WTC11 (cell line): ENCODE results near the gene NRSN2. TPM values are rescaled to one million over a fixed set of nuclear protein-coding genes. Genes with fewer than 3 reads are reported as not detected.

ENCODE experiments used
- ATAC-seq: fragments of 200-7000 bp; cut with Tn5 transposase; 2 replicates; pipeline ENCODE4 v1.10.0; 2021; ENCODE audit warnings: mild to moderate bottlenecking, moderate library complexity
- CTCF ChIA-PET: fragments of 300-600 bp; sonication (Branson Sonifier 250); formaldehyde crosslinking; loops from one replicate; lab custom pipeline; 2021; ENCODE audit warnings: antibody characterized with exemption; lab: Charles Lee
- POLR2A ChIA-PET: fragments of 350-600 bp; sonication (Branson Sonifier 250); formaldehyde crosslinking; loops from one replicate; lab custom pipeline; 2021; ENCODE audit warnings: antibody characterized with exemption; lab: Charles Lee
- DNase-seq: peaks from one replicate; pipeline ENCODE4 v3.0.0; 2021; ENCODE audit warnings: low spot score
- H3K27ac Mint-ChIP-seq: 2 replicates; pipeline ENCODE4 v1.8.0; 2021; ENCODE audit warnings: mixed read lengths
- H3K27me3 Mint-ChIP-seq: 2 replicates; pipeline ENCODE4 v1.8.0; 2021; ENCODE audit warnings: low read depth, mild to moderate bottlenecking, moderate library complexity, mixed read lengths
- H3K36me3 Mint-ChIP-seq: 2 replicates; pipeline ENCODE4 v1.8.0; 2021; ENCODE audit warnings: mixed read lengths
- H3K4me1 Mint-ChIP-seq: 2 replicates; pipeline ENCODE4 v1.8.0; 2022; ENCODE audit warnings: mixed read lengths
- H3K4me3 Mint-ChIP-seq: 2 replicates; pipeline ENCODE4 v1.8.0; 2021; ENCODE audit warnings: mild to moderate bottlenecking, moderate library complexity, mixed read lengths
- H3K9me3 Mint-ChIP-seq: 2 replicates; pipeline ENCODE4 v1.8.0; 2021; ENCODE audit warnings: mixed read lengths
- ARID4B ChIP-seq: sonication (generic); formaldehyde crosslinking; IDR thresholded peaks from 2 replicates; pipeline ENCODE4 v1.8.0; 2023; ENCODE audit warnings: missing genetic modification reagents, mild to moderate bottlenecking, borderline replicate concordance
- ATF1 ChIP-seq: sonication (generic); formaldehyde crosslinking; IDR thresholded peaks from 2 replicates; pipeline ENCODE4 v1.8.1; 2023; ENCODE audit warnings: mild to moderate bottlenecking, moderate library complexity, missing genetic modification reagents
- ATF6 ChIP-seq: sonication (generic); formaldehyde crosslinking; IDR thresholded peaks from 2 replicates; pipeline ENCODE4 v1.8.1; 2023; ENCODE audit warnings: mild to moderate bottlenecking, missing genetic modification reagents
- CREM ChIP-seq: sonication (generic); formaldehyde crosslinking; IDR thresholded peaks from 2 replicates; pipeline ENCODE4 v1.8.1; 2022; ENCODE audit warnings: mild to moderate bottlenecking, missing genetic modification reagents, moderate library complexity
- ELF4 ChIP-seq: sonication (generic); formaldehyde crosslinking; IDR thresholded peaks from 2 replicates; pipeline ENCODE4 v1.8.1; 2022; ENCODE audit warnings: low read depth, mild to moderate bottlenecking, moderate library complexity, missing genetic modification reagents
- ETV6 ChIP-seq: sonication (generic); formaldehyde crosslinking; IDR thresholded peaks from 2 replicates; pipeline ENCODE4 v1.8.1; 2022; ENCODE audit warnings: mild to moderate bottlenecking, missing genetic modification reagents
- FOXK1 ChIP-seq: sonication (generic); formaldehyde crosslinking; IDR thresholded peaks from 2 replicates; pipeline ENCODE4 v1.8.0; 2022; ENCODE audit warnings: mild to moderate bottlenecking, moderate library complexity, missing genetic modification reagents
- FOXP4 ChIP-seq: sonication (generic); formaldehyde crosslinking; IDR thresholded peaks from 2 replicates; pipeline ENCODE4 v1.8.0; 2022; ENCODE audit warnings: mild to moderate bottlenecking, missing genetic modification reagents
- JUN ChIP-seq: sonication (generic); formaldehyde crosslinking; IDR thresholded peaks from 2 replicates; pipeline ENCODE4 v1.8.0; 2023; ENCODE audit warnings: mild to moderate bottlenecking, missing genetic modification reagents
- KAT7 ChIP-seq: sonication (generic); formaldehyde crosslinking; IDR thresholded peaks from 2 replicates; pipeline ENCODE4 v1.8.1; 2023; ENCODE audit warnings: missing genetic modification reagents, mild to moderate bottlenecking, borderline replicate concordance
- MLX ChIP-seq: sonication (generic); formaldehyde crosslinking; IDR thresholded peaks from 2 replicates; pipeline ENCODE4 v1.8.1; 2023; ENCODE audit warnings: mild to moderate bottlenecking, missing genetic modification reagents, moderate library complexity
- MYBL2 ChIP-seq: sonication (generic); formaldehyde crosslinking; IDR thresholded peaks from 2 replicates; pipeline ENCODE4 v1.8.1; 2023; ENCODE audit warnings: mild to moderate bottlenecking, moderate library complexity, missing genetic modification reagents
- NFE2L1 ChIP-seq: sonication (generic); formaldehyde crosslinking; IDR thresholded peaks from 2 replicates; pipeline ENCODE4 v1.8.1; 2023; ENCODE audit warnings: missing genetic modification reagents
- NR2C2 ChIP-seq: sonication (generic); formaldehyde crosslinking; IDR thresholded peaks from 2 replicates; pipeline ENCODE4 v1.8.0; 2022; ENCODE audit warnings: mild to moderate bottlenecking, missing genetic modification reagents
- PRDM15 ChIP-seq: sonication (generic); formaldehyde crosslinking; IDR thresholded peaks from 2 replicates; pipeline ENCODE4 v1.8.0; 2022; ENCODE audit warnings: missing genetic modification reagents
- SMAD3 ChIP-seq: sonication (generic); formaldehyde crosslinking; IDR thresholded peaks from 2 replicates; pipeline ENCODE4 v1.8.0; 2022; ENCODE audit warnings: missing genetic modification reagents, mild to moderate bottlenecking, borderline replicate concordance
- TP53 ChIP-seq: sonication (generic); formaldehyde crosslinking; IDR thresholded peaks from 2 replicates; pipeline ENCODE4 v1.8.1; 2023; ENCODE audit warnings: mild to moderate bottlenecking, missing genetic modification reagents
- USF2 ChIP-seq: sonication (generic); formaldehyde crosslinking; IDR thresholded peaks from 2 replicates; pipeline ENCODE4 v1.8.1; 2023; ENCODE audit warnings: mild to moderate bottlenecking, missing genetic modification reagents, moderate library complexity
- ZNF423 ChIP-seq: fragments of 250-450 bp; sonication (Bioruptor Pico); IDR thresholded peaks from 2 replicates; pipeline ENCODE4 v2.1.2; 2022; ENCODE audit warnings: mild to moderate bottlenecking, moderate library complexity
- ZSCAN18 ChIP-seq: fragments of 250-450 bp; sonication (Bioruptor Pico); IDR thresholded peaks from 2 replicates; pipeline ENCODE4 v2.1.2; 2022; ENCODE audit warnings: mild to moderate bottlenecking, moderate library complexity
- total RNA-seq: library from RNA; stranded (reverse); gene quantifications from 3 replicates; pipeline ENCODE4 v1.2.3, GENCODE V29; 2021

NRSN2 gene
- total RNA-seq, 1 experiment from 2014 or later = 23.0 TPM

GRCh38 chr20:297925-298775 is 48.8 kb upstream of the NRSN2 start:
- Mint-ChIP-seq H3K4me1 (peaks cover 51% of the 10 kb centered on the region), H3K27me3 (peaks cover 35% of the 10 kb centered on the region), H3K36me3 (peaks cover 17% of the 10 kb centered on the region), H3K27ac (peak overlapping the region; percentile 100), H3K4me3 (peak overlapping the region; percentile 100), H3K9me3 (peaks cover 8% of the 10 kb centered on the region)
- CTCF ChIA-PET = interaction anchor here (0.7 to 6.5 kb wide), 4 partner anchors 12 to 32 kb away, joined by 4 to 55 read pairs (median 33); partner anchors contain the start of gene SOX12
- POLR2A ChIA-PET = interaction anchor here (0.7 to 6.3 kb wide), 4 partner anchors 12 to 55 kb away, joined by 3 to 110 read pairs (median 19); partner anchors contain the start of gene SOX12
- peak; percentile 38 for DNase-seq
- no peak for ATAC-seq
- TF ChIP-seq ELF4 (CRISPR knock-in tag) (no peak), ATF6 (0 out of 2 replicates have a peak, but pooled peaks have one; percentile 23), ZSCAN18 (CRISPR knock-in tag) (no peak), SMAD3 (peak; percentile 40; the same call in 1 of the 2 replicates), CREM (no peak; the same call in 1 of the 2 replicates), ZNF423 (no peak), KAT7 (peak; percentile 75; the same call in 1 of the 2 replicates), TP53 (CRISPR knock-in tag) (0 out of 2 replicates have a peak, but pooled peaks have one; percentile 55), NFE2L1 (no peak), MLX (CRISPR knock-in tag) (no peak), PRDM15 (CRISPR knock-in tag) (0 out of 2 replicates have a peak, but pooled peaks have one; percentile 6), NR2C2 (CRISPR knock-in tag) (no peak), ETV6 (CRISPR knock-in tag) (0 out of 2 replicates have a peak, but pooled peaks have one; percentile 16), FOXK1 (CRISPR knock-in tag) (0 out of 2 replicates have a peak, but pooled peaks have one; percentile 24), USF2 (CRISPR knock-in tag) (no peak), ATF1 (no peak), FOXP4 (CRISPR knock-in tag) (peak; percentile 12; the same call in 1 of the 2 replicates), JUN (CRISPR knock-in tag) (peak; percentile 32; the same call in 1 of the 2 replicates), ARID4B (CRISPR knock-in tag) (no peak), MYBL2 (CRISPR knock-in tag) (0 out of 2 replicates have a peak, but pooled peaks have one; percentile 28)
